ENCODE measurements around the gene ALPP. TPM values are rescaled to one million over a fixed set of nuclear protein-coding genes. Genes with fewer than 3 reads are reported as not detected.
"Not testable (repeated sequence)": the region's sequence is repeated elsewhere in the genome, so short reads cannot be mapped to it uniquely, and the experiment has no call there.

ALPP gene
- total RNA-seq, 1 experiment from 2014 or later, result 8.6 TPM

DNA sequence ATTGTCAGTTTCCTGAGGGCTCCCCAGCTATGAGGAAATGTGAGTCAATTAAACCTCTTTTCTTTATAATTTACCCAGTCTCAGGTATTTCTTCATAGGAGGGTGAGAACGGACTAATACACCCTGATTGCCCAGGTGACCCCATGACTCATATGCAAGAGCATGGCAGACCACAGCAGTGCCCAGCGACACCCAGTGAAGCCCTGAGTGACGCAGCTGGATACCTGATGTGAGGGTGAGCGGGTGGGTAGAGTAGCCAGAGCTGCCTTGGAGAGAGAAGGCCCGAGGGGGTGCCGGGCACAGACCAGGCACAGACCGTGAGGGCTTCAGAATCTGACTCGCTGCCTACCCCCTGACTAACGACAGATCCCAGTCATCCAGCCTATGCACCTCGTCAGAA is 43.5 kb downstream of the ALPP start:
- Histone ChIP-seq H3K36me3 (ENCODE audit: low read depth, low read length) (no peaks in the 10 kb centered on the region), H3K4me3 (ENCODE audit: low read length) (no peak overlapping the region), H3K9me2 (replicated peaks; ENCODE audit: low read length) (no peaks in the 10 kb centered on the region), H3K4me2 (ENCODE audit: low read length) (no peak overlapping the region), H3K9me3 (ENCODE audit: low read length) (peaks cover 5% of the 10 kb centered on the region; the same call in 1 of the 2 replicates), H3K27me3 (ENCODE audit: low read length) (peaks cover 24% of the 10 kb centered on the region), H4K20me1 (ENCODE audit: low read length) (no peaks in the 10 kb centered on the region), H3K79me2 (ENCODE audit: low read length) (no peaks in the 10 kb centered on the region), H3F3A (ENCODE audit: low read length, unreplicated experiment) (no peaks in the 10 kb centered on the region), H3K9ac (ENCODE audit: low read length) (no peak overlapping the region), H2AFZ (ENCODE audit: low read length) (no peak overlapping the region), H3K4me1 (ENCODE audit: insufficient read depth, low read length) (no peaks in the 10 kb centered on the region), H3K27ac (ENCODE audit: low read length) (no peak overlapping the region)
- ChIA-PET POLR2A (ENCODE audit: unreplicated experiment) (no interaction called here), CTCF (no interaction called here)
- no TSS peak for BruUV-seq (replicated peaks)
- DNase-seq (no peak), ATAC-seq (no peak)
- TF ChIP-seq, protein P1, sequence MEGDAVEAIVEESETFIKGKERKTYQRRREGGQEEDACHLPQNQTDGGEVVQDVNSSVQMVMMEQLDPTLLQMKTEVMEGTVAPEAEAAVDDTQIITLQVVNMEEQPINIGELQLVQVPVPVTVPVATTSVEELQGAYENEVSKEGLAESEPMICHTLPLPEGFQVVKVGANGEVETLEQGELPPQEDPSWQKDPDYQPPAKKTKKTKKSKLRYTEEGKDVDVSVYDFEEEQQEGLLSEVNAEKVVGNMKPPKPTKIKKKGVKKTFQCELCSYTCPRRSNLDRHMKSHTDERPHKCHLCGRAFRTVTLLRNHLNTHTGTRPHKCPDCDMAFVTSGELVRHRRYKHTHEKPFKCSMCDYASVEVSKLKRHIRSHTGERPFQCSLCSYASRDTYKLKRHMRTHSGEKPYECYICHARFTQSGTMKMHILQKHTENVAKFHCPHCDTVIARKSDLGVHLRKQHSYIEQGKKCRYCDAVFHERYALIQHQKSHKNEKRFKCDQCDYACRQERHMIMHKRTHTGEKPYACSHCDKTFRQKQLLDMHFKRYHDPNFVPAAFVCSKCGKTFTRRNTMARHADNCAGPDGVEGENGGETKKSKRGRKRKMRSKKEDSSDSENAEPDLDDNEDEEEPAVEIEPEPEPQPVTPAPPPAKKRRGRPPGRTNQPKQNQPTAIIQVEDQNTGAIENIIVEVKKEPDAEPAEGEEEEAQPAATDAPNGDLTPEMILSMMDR (conservative IDR thresholded peaks at IDR 0.05; ENCODE audit: low read depth, low read length), result no peak
- no peak for TF ChIP-seq EZH2 (IDR thresholded peaks at IDR 0.05; ENCODE audit: low read length, unreplicated experiment)
- no peak for TF ChIP-seq EZH2phosphoT487 (IDR thresholded peaks at IDR 0.05; ENCODE audit: borderline replicate concordance, low read length)
- intact Hi-C loops (cut with micrococcal nuclease), result no loop called here

DNA sequence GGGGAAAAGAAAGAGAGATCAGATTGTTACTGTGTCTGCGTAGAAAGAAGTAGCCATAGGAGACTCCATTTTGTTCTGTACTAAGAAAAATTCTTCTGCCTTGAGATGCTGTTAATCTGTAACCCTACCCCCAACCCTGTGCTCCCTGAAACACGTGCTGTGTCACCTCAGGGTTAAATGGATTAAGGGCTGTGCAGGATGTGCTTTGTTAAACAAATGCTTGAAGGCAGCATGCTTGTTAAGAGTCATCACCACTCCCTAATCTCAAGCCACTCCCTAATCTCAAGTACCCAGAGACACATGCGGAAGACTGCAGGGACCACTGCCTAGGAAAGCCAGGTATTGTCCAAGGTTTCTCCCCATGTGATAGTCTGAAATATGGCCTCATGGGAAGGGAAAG is 44.4 kb downstream of the ALPP start:
- H3K9me2 ChIP-seq (replicated peaks; ENCODE audit: low read length); intact Hi-C loops (cut with micrococcal nuclease); POLR2A ChIA-PET (ENCODE audit: unreplicated experiment); H3K36me3 ChIP-seq (ENCODE audit: low read depth, low read length); H3K4me2 ChIP-seq (ENCODE audit: low read length); CTCF ChIA-PET; H4K20me1 ChIP-seq (ENCODE audit: low read length); H3K9me3 ChIP-seq (ENCODE audit: low read length); BruUV-seq (replicated peaks); DNase-seq; H3K4me1 ChIP-seq (ENCODE audit: insufficient read depth, low read length); H2AFZ ChIP-seq (ENCODE audit: low read length); H3K27ac ChIP-seq (ENCODE audit: low read length); H3K4me3 ChIP-seq (ENCODE audit: low read length); H3K79me2 ChIP-seq (ENCODE audit: low read length); H3F3A ChIP-seq (ENCODE audit: low read length, unreplicated experiment); H3K9ac ChIP-seq (ENCODE audit: low read length); ATAC-seq: not testable (repeated sequence)
- H3K27me3 ChIP-seq (ENCODE audit: low read length), result peaks cover 24% of the 10 kb centered on the region

DNA sequence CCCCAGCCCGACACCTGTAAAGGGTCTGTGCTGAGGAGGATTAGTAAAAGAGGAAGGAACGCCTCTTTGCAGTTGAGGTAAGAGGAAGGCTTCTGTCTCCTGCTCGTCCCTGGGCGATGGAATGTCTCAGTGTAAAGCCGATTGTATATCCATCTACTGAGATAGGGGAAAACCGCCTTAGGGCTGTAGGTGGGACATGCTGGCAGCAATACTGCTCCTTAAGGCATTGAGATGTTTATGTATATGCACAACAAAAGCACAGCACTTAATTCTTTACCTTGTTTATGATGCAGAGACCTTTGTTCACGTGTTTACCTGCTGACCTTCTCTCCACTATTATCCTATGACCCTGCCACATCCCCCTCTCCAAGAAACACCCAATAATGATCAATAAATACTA is 44.9 kb downstream of the ALPP start:
- H3K4me3 ChIP-seq (ENCODE audit: low read length); H4K20me1 ChIP-seq (ENCODE audit: low read length); H3K9me3 ChIP-seq (ENCODE audit: low read length); POLR2A ChIA-PET (ENCODE audit: unreplicated experiment); H2AFZ ChIP-seq (ENCODE audit: low read length); CTCF ChIA-PET; DNase-seq; H3K27ac ChIP-seq (ENCODE audit: low read length); H3K79me2 ChIP-seq (ENCODE audit: low read length); H3K36me3 ChIP-seq (ENCODE audit: low read depth, low read length); intact Hi-C loops (cut with micrococcal nuclease); H3K4me1 ChIP-seq (ENCODE audit: insufficient read depth, low read length); H3F3A ChIP-seq (ENCODE audit: low read length, unreplicated experiment); H3K9ac ChIP-seq (ENCODE audit: low read length); H3K9me2 ChIP-seq (replicated peaks; ENCODE audit: low read length); BruUV-seq (replicated peaks); H3K4me2 ChIP-seq (ENCODE audit: low read length); ATAC-seq: not testable (repeated sequence)
- H3K27me3 ChIP-seq (ENCODE audit: low read length), result peaks cover 20% of the 10 kb centered on the region

Data from PC-3 (cell line).